NCI-H2227 treated with DMSO at 0.1 percent for 48 hours (cell line): ENCODE measurements around the gene ITIH4.

Source experiments
- DNase-seq: peaks from one replicate; lab custom pipeline; 2025; lab: John Stamatoyannopoulos, UW

ITIH4 gene

GRCh38 chr3:52830535-52831258, at the start of gene ITIH4:
Gene ITIH4 (minus strand): TSS chr3:52830672. CDS start chr3:52830642, 30 bp downstream.
- DNase-seq = no peak

GRCh38 chr3:52880047-52880446, 49.6 kb upstream of the ITIH4 start:
- DNase-seq = no peak

DNA sequence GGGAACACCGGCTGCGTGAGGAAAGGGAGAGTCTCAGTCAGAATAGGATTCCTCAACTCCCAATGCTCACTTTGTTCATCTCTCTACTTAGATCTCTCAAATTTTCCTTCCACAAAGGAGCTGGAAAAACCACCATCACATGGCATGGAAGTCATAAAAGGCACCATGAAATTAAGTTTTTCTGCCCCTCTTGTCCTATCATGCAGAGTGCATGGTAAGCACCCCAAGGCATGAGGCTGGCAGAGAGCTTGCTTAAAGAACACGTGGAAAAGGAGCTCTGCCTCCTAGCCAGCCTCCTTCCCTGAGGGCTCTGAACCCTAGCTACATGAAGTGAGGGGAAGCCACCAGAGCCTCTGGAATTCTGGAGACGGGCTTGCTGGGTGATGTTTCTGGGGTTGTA, 49.1 kb upstream of the ITIH4 start:
- DNase-seq = no peak

DNA sequence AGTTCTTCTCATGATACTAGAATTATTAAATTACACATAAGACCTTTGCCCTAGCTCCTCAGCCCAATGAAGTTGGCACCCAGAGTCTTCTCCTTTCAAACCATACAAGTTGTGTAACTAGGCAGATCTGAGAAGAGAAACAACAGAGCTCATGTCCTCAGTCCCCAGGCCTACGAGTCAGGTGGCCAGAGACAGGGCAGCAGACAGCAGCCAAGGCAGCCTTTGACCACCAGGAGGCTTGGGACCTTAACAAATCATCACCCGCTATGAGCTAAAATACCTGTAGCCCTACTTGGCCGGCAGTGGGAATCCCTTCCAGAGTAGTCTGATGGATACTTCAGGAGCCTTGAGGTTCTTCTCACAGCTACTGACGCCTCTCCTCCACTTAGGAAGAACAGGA, 48.6 kb upstream of the ITIH4 start:
- no peak for DNase-seq

GRCh38 chr3:52877085-52877484, 46.6 kb upstream of the ITIH4 start:
- DNase-seq = no peak

- no peak for DNase-seq
Measured at GRCh38 chr3:52874864-52875587, 44.6 kb upstream of the ITIH4 start.

DNA sequence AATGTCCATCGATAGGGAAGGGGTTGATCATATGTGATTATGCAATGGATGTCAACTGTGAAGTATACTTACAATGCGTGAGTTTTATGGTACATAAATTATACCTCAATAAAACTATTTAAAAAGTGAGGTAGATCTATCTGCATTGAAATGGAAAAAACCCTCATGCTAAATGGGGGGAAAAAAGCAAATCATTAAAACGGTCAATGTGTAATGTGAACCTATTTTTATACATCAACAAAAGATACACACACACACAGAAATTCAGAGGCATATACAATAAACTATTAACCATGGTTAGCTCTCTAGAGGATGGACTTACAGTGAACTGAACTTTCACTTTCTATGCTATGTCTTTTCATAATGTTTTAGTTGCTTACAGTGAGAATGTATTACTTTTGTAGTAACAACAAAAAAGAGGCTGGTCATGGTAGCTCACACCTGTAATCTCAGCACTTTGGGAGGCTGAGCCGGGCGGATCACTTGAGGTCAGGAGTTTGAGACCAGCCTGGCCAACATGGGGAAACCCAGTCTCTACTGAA, 43.8 kb upstream of the ITIH4 start:
- no peak for DNase-seq

DNA sequence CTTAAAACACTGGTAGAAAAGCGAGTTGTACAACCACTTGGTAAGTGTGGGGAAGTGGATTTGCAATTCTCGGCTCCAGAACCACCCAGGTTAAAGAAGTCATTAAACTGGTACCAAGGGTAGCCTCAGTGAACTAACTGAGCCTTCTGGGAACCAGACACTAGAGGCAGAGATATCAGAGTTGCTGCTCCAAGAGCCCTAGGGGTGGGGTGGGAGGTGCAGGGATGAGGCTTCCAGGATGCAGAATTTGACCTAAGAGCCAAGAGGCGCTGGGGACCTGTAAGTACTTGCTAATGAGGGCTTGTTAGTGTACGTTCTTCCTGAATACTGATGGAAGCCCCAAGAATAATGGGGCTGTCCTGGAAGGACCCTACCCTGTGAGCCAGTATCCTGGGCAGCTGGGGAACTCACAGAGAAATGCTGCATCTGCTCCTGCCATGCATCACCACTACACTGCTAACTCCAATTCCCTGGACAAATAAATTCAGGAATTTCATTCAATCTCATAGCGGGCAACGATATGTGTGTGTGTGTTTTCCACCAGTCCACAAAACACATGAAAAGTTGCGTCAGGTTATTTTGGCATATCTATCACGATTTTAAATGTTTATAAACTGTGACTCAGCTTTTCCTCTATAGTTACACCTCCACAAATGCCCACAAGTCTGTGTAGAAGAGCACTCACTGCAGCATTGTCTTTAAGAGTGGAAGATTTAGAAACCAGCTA, 43.1 kb upstream of the ITIH4 start:
- no peak for DNase-seq

GRCh38 chr3:52872245-52872644, 41.8 kb upstream of the ITIH4 start:
- no peak for DNase-seq

DNA sequence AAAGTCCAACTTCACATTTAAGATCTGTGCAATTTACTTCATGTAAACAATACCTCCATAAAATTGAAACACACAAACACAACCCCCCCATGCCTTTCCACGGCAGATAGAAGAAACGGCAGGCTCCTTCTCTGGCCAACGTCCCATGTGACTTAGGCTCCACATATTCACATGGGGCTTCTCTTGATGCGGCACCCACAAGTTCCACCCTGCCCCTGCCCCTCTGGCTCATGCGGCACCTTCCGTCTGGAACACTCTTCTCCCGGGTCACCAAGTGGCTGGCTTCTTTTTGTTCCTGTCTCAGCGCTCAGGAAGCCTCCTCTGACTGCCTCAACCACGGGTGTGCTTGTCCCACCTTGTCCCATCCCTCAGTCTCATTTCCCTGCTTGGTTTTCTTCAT, 41.3 kb upstream of the ITIH4 start:
- DNase-seq = no peak

DNA sequence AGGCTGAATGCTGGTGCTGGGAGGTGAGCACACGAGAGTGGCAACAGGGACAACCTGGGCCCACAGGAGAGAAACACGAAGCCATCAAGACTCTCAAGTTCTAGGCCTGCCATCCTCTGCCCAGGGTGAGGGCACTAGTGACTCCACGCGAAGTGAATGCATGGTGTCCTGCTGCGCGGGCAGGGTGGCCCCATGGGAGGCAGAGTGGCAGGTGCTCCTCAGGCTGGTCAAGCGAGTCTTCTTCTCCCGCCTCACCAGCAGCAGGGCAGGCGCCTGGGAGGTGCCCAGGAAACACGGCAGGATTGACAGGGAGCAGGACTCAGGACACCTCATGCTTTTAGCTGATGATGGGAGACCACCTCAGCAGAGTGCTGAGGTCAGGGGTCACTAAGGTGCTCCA, 40.0 kb upstream of the ITIH4 start:
- no peak for DNase-seq

DNA sequence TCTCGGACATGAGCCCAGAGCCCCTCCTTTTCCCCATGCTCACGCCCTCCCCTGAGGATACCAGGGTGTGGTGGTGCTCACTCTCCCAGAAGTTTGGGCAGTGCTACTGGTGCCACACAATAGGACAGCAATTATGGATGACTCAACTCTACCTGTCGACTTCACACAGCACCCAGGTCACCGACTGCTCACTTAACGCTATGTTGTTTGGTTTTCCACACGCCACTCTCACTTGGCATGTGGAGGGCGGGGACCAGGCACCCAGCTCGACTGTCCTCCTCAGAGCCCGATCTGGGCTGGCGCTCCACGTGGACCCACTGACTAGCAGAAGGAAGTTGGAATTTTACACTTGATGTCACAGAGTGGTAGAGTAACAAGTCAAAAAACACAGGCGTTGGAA, 36.0 kb upstream of the ITIH4 start:
- DNase-seq = no peak

GRCh38 chr3:52865994-52866393, 35.5 kb upstream of the ITIH4 start:
- DNase-seq = no peak

- DNase-seq = no peak
Measured at GRCh38 chr3:52860424-52860768, 29.9 kb upstream of the ITIH4 start.

DNA sequence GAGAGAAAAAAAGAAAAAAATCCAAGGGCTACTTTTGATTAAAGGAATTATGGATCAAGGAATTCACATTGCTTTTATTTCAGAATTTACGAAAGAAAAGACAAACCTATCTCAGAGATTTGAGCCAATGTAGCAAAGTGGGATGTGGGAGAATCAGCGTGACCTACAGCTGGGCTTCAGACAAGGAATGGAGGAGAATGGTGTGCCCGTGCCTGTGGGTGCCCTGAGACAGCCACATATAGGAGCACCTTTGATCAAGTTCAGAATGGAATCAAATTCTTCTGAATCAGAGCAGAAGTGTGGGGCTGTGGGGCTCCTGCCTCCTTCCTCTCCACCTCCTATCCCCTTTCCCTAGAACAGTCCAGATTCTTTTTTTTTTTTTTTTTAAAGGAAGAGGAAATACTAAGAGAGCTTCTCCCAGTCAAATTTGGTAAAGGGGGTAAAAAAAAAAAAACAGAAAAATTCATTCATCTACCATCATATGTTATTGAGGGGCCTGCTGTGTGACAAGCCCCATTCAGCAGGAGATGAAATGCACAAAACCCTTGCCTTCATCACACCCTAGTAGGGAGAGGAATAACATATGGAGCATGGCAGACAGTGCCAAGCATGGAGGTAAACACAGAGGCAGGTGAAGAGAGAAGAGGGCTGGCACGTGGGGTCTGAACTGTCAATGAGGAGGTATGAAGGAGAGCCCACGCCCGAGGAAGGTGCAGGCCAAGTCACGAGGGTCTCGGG, 29.4 kb upstream of the ITIH4 start:
- no peak for DNase-seq

DNA sequence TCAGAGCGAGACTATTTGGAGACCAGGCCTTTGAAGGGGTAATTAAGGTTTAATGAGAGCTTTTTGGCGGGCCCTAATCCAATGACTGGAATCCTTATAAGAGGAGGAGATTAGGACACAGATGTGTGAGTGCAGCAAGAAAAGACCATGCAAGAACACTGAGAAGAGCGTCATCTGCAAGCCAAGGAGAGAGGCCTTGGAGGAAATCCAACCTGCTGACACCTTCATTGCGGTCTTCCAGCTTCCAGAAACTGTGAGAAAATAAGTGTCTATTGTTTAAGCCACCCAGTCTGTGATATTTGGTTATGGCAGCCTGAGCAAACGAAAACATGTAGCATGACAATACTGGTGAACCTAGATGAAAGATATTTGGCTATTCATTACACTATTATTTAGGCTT, 27.4 kb upstream of the ITIH4 start:
- no peak for DNase-seq

DNA sequence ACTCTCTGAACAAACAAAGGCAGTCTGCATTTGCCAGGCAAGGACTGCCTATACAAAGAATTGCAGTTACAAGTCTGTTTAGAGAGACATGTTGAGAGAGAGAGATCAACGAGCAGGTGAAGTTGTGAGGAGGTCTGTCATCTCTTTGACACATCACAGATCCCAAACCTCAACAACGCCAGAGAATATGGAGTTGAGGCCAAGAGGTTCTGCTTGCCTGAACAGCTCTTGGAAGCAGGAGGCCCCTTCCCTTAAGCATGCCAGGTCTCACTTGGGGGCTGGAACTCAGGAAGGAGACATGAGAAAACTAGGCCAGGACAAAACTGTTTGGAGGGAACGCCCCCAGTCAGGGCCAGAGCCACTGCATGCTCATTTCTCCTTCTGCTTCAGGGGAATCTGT, 26.7 kb upstream of the ITIH4 start:
- DNase-seq = no peak

DNA sequence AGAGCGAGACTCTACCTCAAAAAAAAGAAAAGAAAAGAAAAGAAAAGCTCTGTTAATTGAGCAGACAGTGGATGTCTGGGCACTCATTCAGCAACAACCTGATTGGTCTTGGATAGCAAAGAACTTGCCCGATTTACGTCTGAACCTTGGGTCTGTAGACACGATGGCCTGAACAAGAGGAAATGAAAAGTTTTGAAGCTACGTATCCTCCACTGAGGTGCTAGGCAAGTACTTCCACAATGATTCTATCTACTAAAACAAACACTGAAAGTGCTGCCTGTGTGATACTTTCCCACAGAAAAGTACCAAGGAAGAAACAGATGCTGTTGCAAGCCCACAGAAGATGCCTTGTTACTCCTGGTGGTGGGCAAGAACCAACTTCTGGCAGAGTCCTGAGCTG, 26.2 kb upstream of the ITIH4 start:
- no peak for DNase-seq

DNA sequence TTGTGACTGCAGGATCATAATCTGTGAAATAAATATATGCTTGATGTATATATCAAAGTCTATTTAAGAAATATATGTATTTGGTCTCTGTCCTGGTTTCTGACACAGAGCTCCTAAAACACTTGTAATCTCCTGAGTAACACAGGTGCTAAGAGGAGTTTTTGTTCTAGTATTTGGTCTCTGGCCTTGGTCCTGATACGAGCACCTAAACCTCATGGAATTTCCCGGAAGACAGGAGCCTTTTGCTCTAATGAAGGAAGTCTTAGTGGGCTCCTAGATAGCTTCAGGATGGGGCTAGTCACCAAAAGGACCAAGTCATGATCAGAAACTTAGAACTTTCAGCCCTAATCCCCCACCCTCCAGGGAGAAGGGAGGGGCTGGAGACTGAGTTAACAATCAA, 23.5 kb upstream of the ITIH4 start:
- DNase-seq = no peak

- DNase-seq = no peak
Measured at GRCh38 chr3:52852419-52852818, 21.9 kb upstream of the ITIH4 start.

- DNase-seq = peak; percentile 6
Measured at GRCh38 chr3:52851348-52851747, 20.9 kb upstream of the ITIH4 start.

GRCh38 chr3:52849656-52850055, 19.2 kb upstream of the ITIH4 start:
- DNase-seq = no peak
